HepG2 (cell line): ENCODE measurements around the gene C2orf80.

ENCODE experiments used
- FIP1L1 ChIP-seq: fragments of 200-400 bp; formaldehyde crosslinking; IDR thresholded peaks from 2 replicates; pipeline ENCODE4 v1.6.1; 2018; ENCODE audit warnings: low read depth, mild to moderate bottlenecking, low read length, moderate library complexity, borderline replicate concordance; ENCODE audit not compliant: insufficient read depth
- FOXP1 ChIP-seq, 2 experiments: fragments of 450-650 bp in 1 of 2; IDR thresholded peaks; 2 replicates each; pipeline ENCODE4 v1.6.1; 2017 to 2018; ENCODE audit warnings: antibody characterized with exemption in 1 of 2
- HCFC1 ChIP-seq: fragments of 150-350 bp; IDR thresholded peaks from 2 replicates; pipeline ENCODE4 v1.6.1; 2014; ENCODE audit warnings: low read depth, low read length
- NFKB2 ChIP-seq: sonication (generic); formaldehyde crosslinking; IDR thresholded peaks from 2 replicates; pipeline ENCODE4 v1.4.0; 2020; ENCODE audit warnings: missing genetic modification reagents, borderline replicate concordance
- RAD21 ChIP-seq: fragments of 450-650 bp; formaldehyde crosslinking; IDR thresholded peaks from 2 replicates; pipeline ENCODE4 v1.5.0; 2020; ENCODE audit warnings: mild to moderate bottlenecking
- U2AF1 ChIP-seq: fragments of 200-400 bp; formaldehyde crosslinking; optimal IDR thresholded peaks from 2 replicates; pipeline ENCODE3; 2017; ENCODE audit warnings: mild to moderate bottlenecking, low read depth, low read length
- ZBTB8A ChIP-seq: sonication (generic); formaldehyde crosslinking; IDR thresholded peaks from 2 replicates; pipeline ENCODE4 v1.4.0; 2020; ENCODE audit warnings: mild to moderate bottlenecking, low read depth, missing genetic modification reagents, borderline replicate concordance
- ZFX ChIP-seq: sonication (generic); formaldehyde crosslinking; IDR thresholded peaks from 2 replicates; pipeline ENCODE4 v1.4.0; 2020; ENCODE audit warnings: mild to moderate bottlenecking, low read depth, missing genetic modification reagents, moderate library complexity
- ZNF747 ChIP-seq: sonication (generic); formaldehyde crosslinking; IDR thresholded peaks from 2 replicates; pipeline ENCODE4 v1.8.1; 2023; ENCODE audit warnings: missing genetic modification reagents, mild to moderate bottlenecking, borderline replicate concordance
- ZNF766 ChIP-seq: sonication (generic); formaldehyde crosslinking; IDR thresholded peaks from 2 replicates; pipeline ENCODE4 v1.5.0; 2020; ENCODE audit warnings: missing genetic modification reagents, borderline replicate concordance
- TF ChIP-seq, protein P1 (sequence below): sonication (generic); formaldehyde crosslinking; conservative IDR thresholded peaks from 2 replicates; pipeline ENCODE4 v1.5.0; 2020; ENCODE audit warnings: missing genetic modification reagents
- TF ChIP-seq, protein P2 (sequence below): sonication (generic); formaldehyde crosslinking; conservative IDR thresholded peaks from 2 replicates; pipeline ENCODE4 v1.8.0; 2022; ENCODE audit warnings: low read depth, missing genetic modification reagents
- TF ChIP-seq, protein P3 (sequence below): IDR thresholded peaks from 2 replicates; pipeline ENCODE4 v1.6.1; 2012; ENCODE audit warnings: inconsistent platforms
- TF ChIP-seq, protein P4 (sequence below): sonication (generic); formaldehyde crosslinking; conservative IDR thresholded peaks from 2 replicates; pipeline ENCODE4 v1.8.1; 2023; ENCODE audit warnings: missing genetic modification reagents

DNA sequence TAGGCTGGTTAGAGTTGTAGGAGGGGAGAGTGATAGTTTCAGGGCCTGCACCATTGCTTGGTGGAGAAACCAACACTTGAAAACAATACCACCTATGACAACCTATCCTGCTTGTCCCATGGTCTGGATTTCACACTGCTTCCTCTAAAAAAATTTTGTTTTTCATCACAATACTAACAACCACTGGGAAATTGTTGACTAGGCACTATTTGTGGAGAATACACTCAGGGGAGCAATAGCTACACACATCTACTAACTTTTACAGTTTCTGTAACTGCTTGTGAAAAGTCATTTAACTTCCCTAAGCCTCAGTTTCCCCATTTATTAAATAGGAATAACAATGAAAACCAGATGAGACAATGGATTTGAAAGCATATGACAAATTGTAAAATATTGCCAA, 39.7 kb downstream of the C2orf80 start:
- no peak for TF ChIP-seq FOXP1 (IDR thresholded peaks at IDR 0.05)
- no peak for TF ChIP-seq FOXP1 (CRISPR knock-in tag; IDR thresholded peaks at IDR 0.05)
- TF ChIP-seq U2AF1 = no peak
- TF ChIP-seq ZNF766 (CRISPR knock-in tag) = no peak
- TF ChIP-seq, protein P1, sequence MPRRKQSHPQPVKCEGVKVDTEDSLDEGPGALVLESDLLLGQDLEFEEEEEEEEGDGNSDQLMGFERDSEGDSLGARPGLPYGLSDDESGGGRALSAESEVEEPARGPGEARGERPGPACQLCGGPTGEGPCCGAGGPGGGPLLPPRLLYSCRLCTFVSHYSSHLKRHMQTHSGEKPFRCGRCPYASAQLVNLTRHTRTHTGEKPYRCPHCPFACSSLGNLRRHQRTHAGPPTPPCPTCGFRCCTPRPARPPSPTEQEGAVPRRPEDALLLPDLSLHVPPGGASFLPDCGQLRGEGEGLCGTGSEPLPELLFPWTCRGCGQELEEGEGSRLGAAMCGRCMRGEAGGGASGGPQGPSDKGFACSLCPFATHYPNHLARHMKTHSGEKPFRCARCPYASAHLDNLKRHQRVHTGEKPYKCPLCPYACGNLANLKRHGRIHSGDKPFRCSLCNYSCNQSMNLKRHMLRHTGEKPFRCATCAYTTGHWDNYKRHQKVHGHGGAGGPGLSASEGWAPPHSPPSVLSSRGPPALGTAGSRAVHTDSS = no peak
- TF ChIP-seq, protein P2, sequence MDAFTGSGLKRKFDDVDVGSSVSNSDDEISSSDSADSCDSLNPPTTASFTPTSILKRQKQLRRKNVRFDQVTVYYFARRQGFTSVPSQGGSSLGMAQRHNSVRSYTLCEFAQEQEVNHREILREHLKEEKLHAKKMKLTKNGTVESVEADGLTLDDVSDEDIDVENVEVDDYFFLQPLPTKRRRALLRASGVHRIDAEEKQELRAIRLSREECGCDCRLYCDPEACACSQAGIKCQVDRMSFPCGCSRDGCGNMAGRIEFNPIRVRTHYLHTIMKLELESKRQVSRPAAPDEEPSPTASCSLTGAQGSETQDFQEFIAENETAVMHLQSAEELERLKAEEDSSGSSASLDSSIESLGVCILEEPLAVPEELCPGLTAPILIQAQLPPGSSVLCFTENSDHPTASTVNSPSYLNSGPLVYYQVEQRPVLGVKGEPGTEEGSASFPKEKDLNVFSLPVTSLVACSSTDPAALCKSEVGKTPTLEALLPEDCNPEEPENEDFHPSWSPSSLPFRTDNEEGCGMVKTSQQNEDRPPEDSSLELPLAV (CRISPR knock-in tag) = no peak
- TF ChIP-seq, protein P3, sequence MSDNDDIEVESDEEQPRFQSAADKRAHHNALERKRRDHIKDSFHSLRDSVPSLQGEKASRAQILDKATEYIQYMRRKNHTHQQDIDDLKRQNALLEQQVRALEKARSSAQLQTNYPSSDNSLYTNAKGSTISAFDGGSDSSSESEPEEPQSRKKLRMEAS = no peak
- TF ChIP-seq HCFC1 = no peak
- no peak for TF ChIP-seq NFKB2
- no peak for TF ChIP-seq ZFX (CRISPR knock-in tag)
- TF ChIP-seq, protein P4, sequence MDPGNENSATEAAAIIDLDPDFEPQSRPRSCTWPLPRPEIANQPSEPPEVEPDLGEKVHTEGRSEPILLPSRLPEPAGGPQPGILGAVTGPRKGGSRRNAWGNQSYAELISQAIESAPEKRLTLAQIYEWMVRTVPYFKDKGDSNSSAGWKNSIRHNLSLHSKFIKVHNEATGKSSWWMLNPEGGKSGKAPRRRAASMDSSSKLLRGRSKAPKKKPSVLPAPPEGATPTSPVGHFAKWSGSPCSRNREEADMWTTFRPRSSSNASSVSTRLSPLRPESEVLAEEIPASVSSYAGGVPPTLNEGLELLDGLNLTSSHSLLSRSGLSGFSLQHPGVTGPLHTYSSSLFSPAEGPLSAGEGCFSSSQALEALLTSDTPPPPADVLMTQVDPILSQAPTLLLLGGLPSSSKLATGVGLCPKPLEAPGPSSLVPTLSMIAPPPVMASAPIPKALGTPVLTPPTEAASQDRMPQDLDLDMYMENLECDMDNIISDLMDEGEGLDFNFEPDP (CRISPR knock-in tag) = no peak
- TF ChIP-seq FIP1L1 = no peak
- TF ChIP-seq ZBTB8A (CRISPR knock-in tag) = no peak
- TF ChIP-seq RAD21 (CRISPR knock-in tag) = no peak
- TF ChIP-seq ZNF747 (CRISPR knock-in tag) = no peak
